Astrocyte (in vitro differentiated cells and primary cell): ENCODE measurements around the gene ETV4. TPM values are rescaled to one million over a fixed set of nuclear protein-coding genes. Genes with fewer than 3 reads are reported as not detected.

ENCODE experiments used
- DNase-seq: peaks from one replicate; pipeline ENCODE4 v3.0.0-alpha.2; 2010; ENCODE audit warnings: low read depth
- FAIRE-seq: peaks from 2 replicates; lab custom pipeline; 2011; peaks lifted over from hg19 to GRCh38; lab: Jason Lieb, UNC
- H2AFZ ChIP-seq: 2 replicates; pipeline ENCODE4 v1.6.0; 2012; ENCODE audit warnings: low read depth, low read length, inconsistent platforms
- H3K27ac ChIP-seq: 2 replicates; pipeline ENCODE4 v1.5.1; 2011; ENCODE audit warnings: low read depth, low read length, inconsistent platforms
- H3K27me3 ChIP-seq: 2 replicates; pipeline ENCODE4 v1.6.0; 2011; ENCODE audit warnings: low read length, inconsistent platforms; ENCODE audit not compliant: insufficient read depth
- H3K36me3 ChIP-seq: 2 replicates; pipeline ENCODE4 v1.5.1; 2011; ENCODE audit warnings: low read length, inconsistent platforms; ENCODE audit not compliant: insufficient read depth
- H3K4me1 ChIP-seq: 2 replicates; pipeline ENCODE4 v1.5.1; 2011; ENCODE audit warnings: low read length, inconsistent platforms; ENCODE audit not compliant: insufficient read depth
- H3K4me2 ChIP-seq: 2 replicates; pipeline ENCODE4 v1.6.0; 2012; ENCODE audit warnings: low read length, inconsistent platforms
- H3K4me3 ChIP-seq: 2 replicates; pipeline ENCODE4 v1.5.1; 2011; ENCODE audit warnings: low read depth, mild to moderate bottlenecking, low read length, inconsistent platforms; ENCODE audit not compliant: insufficient read depth
- H3K79me2 ChIP-seq: 2 replicates; pipeline ENCODE4 v1.6.0; 2012; ENCODE audit warnings: mild to moderate bottlenecking, low read length, inconsistent platforms; ENCODE audit not compliant: insufficient read depth
- H3K9ac ChIP-seq: 2 replicates; pipeline ENCODE4 v1.6.0; 2012; ENCODE audit warnings: mild to moderate bottlenecking, low read length, inconsistent platforms
- H3K9me3 ChIP-seq: 2 replicates; pipeline ENCODE4 v1.5.1; 2012; ENCODE audit warnings: low read depth, mild to moderate bottlenecking, low read length, inconsistent platforms; ENCODE audit not compliant: insufficient read depth
- H4K20me1 ChIP-seq: 2 replicates; pipeline ENCODE4 v1.6.0; 2012; ENCODE audit warnings: low read length, inconsistent platforms; ENCODE audit not compliant: insufficient read depth
- H3K27ac Mint-ChIP-seq: one replicate; pipeline ENCODE4 v1.8.0; 2021; ENCODE audit warnings: mild to moderate bottlenecking, mixed read lengths; ENCODE audit not compliant: unreplicated experiment
- H3K27me3 Mint-ChIP-seq: one replicate; pipeline ENCODE4 v1.8.0; 2021; ENCODE audit warnings: low read depth, mixed read lengths; ENCODE audit not compliant: unreplicated experiment
- H3K36me3 Mint-ChIP-seq: one replicate; pipeline ENCODE4 v1.8.0; 2021; ENCODE audit warnings: low read depth, mixed read lengths; ENCODE audit not compliant: unreplicated experiment
- H3K4me1 Mint-ChIP-seq: one replicate; pipeline ENCODE4 v1.8.0; 2021; ENCODE audit warnings: low read depth, mixed read lengths; ENCODE audit not compliant: unreplicated experiment
- H3K4me3 Mint-ChIP-seq: one replicate; pipeline ENCODE4 v1.8.0; 2021; ENCODE audit warnings: mild to moderate bottlenecking, moderate library complexity, mixed read lengths; ENCODE audit not compliant: unreplicated experiment
- H3K9me3 Mint-ChIP-seq: one replicate; pipeline ENCODE4 v1.8.0; 2021; ENCODE audit warnings: mild to moderate bottlenecking, mixed read lengths; ENCODE audit not compliant: unreplicated experiment
- EZH2 ChIP-seq: IDR thresholded peaks from 2 replicates; pipeline ENCODE4 v1.6.1; 2012; ENCODE audit warnings: mild to moderate bottlenecking, low read length, inconsistent platforms; ENCODE audit not compliant: insufficient read depth
- total RNA-seq: library from RNA; stranded (reverse); gene quantifications from 2 replicates; pipeline ENCODE4 v1.2.1, GENCODE V29; 2021
- TF ChIP-seq, protein P1 (sequence below): IDR thresholded peaks from 2 replicates; pipeline ENCODE4 v1.5.1; 2011; ENCODE audit warnings: low read depth, mild to moderate bottlenecking, inconsistent platforms, low read length, moderate library complexity; ENCODE audit not compliant: insufficient read depth

The ETV4 gene
- total RNA-seq, 1 donor from 2014 or later = 11.4 TPM

DNA sequence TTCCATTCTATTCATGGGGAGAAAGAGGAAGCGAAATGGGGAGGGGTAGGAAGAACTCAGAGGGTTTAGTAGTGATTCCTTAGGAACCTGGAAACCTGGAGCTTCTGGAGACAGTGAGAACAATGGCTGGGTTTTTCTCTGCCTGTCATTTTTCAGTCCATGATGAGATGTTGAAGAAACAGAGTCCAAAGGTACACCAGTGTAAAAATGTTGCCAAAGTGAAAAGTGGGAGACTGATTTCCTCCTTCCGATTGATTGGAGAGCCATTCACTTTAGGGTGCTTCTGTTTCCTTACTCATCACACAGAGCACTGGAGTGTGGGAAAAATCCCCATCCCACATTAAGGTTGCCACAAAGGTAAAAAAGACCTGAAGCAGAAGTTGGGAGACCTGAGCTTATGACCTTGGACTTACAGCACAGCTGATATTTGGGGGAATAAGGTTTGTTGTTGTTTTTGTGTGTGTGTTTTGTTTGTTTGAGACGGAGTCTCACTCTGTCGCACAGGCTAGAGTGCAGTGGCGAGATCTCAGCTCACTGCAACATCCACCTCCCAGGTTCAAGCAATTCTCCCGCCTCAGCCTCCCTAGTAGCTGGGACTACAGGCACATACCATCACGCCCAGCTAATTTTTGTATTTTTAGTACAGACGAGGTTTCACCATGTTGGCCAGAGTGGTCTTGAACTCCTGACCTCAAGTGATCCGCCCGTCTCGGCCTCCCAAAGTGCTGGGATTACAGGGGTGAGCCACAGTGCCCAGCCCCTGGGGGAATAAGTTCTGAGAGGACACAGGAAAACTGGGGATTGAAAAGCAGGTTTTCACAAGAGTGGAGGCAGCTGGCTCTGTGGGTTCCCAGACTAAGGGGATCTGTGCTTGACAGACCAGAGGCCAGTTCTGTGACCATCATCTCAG lies 63.8 kb downstream of the ETV4 start:
- H3K9ac ChIP-seq = no peak overlapping the region
- DNase-seq = no peak
- H3K4me1 ChIP-seq = peaks cover 12% of the 10 kb centered on the region
- H3K4me3 ChIP-seq = no peak overlapping the region
- no peaks in the 10 kb centered on the region for H3K36me3 Mint-ChIP-seq
- no peaks in the 10 kb centered on the region for H3K9me3 ChIP-seq
- peak overlapping the region; percentile 95 for H3K27ac Mint-ChIP-seq
- no peak for FAIRE-seq
- no peak overlapping the region for H3K4me2 ChIP-seq
- peaks cover 35% of the 10 kb centered on the region for H3K79me2 ChIP-seq
- TF ChIP-seq, protein P1, sequence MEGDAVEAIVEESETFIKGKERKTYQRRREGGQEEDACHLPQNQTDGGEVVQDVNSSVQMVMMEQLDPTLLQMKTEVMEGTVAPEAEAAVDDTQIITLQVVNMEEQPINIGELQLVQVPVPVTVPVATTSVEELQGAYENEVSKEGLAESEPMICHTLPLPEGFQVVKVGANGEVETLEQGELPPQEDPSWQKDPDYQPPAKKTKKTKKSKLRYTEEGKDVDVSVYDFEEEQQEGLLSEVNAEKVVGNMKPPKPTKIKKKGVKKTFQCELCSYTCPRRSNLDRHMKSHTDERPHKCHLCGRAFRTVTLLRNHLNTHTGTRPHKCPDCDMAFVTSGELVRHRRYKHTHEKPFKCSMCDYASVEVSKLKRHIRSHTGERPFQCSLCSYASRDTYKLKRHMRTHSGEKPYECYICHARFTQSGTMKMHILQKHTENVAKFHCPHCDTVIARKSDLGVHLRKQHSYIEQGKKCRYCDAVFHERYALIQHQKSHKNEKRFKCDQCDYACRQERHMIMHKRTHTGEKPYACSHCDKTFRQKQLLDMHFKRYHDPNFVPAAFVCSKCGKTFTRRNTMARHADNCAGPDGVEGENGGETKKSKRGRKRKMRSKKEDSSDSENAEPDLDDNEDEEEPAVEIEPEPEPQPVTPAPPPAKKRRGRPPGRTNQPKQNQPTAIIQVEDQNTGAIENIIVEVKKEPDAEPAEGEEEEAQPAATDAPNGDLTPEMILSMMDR = no peak
- no peak for TF ChIP-seq EZH2
- peaks cover 1% of the 10 kb centered on the region for H3K9me3 Mint-ChIP-seq
- peaks cover 12% of the 10 kb centered on the region for H3K4me1 Mint-ChIP-seq
- no peak overlapping the region for H3K27ac ChIP-seq
- H3K36me3 ChIP-seq = no peaks in the 10 kb centered on the region
- H4K20me1 ChIP-seq = peaks cover 13% of the 10 kb centered on the region
- no peaks in the 10 kb centered on the region for H3K27me3 Mint-ChIP-seq
- H3K4me3 Mint-ChIP-seq = no peak overlapping the region
- H2AFZ ChIP-seq = peak overlapping the region; percentile 30
- H3K27me3 ChIP-seq = no peaks in the 10 kb centered on the region

DNA sequence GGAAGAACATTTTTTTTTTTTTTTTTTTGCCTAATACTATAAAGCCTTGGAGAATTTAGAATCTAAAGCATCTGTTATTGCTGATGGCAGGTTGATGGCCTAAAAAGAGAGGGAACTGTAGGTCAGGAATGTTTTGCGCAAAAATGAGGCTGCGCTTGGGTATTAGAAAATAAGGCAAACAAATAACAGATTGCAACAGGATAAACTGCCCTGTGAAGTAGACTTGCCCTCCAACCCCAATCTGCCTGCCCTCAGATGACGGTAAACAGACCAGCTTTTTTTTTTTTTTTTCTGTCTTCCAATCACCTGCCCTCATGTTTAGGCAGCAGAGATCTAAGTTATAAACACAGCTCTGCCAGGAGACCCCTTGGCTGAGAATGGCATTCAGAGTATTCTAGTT lies 66.2 kb downstream of the ETV4 start:
- FAIRE-seq (no peak), DNase-seq (no peak)
- no peaks in the 10 kb centered on the region for H3K36me3 Mint-ChIP-seq
- no peak overlapping the region for H3K9ac ChIP-seq
- no peak overlapping the region for H3K4me3 ChIP-seq
- peaks cover 4% of the 10 kb centered on the region for H3K4me1 Mint-ChIP-seq
- H2AFZ ChIP-seq = no peak overlapping the region
- no peaks in the 10 kb centered on the region for H3K36me3 ChIP-seq
- peaks cover 4% of the 10 kb centered on the region for H3K27me3 Mint-ChIP-seq
- H3K4me3 Mint-ChIP-seq = no peak overlapping the region
- H3K27ac ChIP-seq = no peak overlapping the region
- peaks cover 11% of the 10 kb centered on the region for H3K79me2 ChIP-seq
- no peaks in the 10 kb centered on the region for H3K9me3 ChIP-seq
- H3K4me1 ChIP-seq = peaks cover 6% of the 10 kb centered on the region
- peaks cover 1% of the 10 kb centered on the region for H3K9me3 Mint-ChIP-seq
- H4K20me1 ChIP-seq = peaks cover 3% of the 10 kb centered on the region
- no peak overlapping the region for H3K4me2 ChIP-seq
- H3K27me3 ChIP-seq = no peaks in the 10 kb centered on the region
- TF ChIP-seq, protein P1 = no peak
- TF ChIP-seq EZH2 = no peak
- H3K27ac Mint-ChIP-seq = no peak overlapping the region

Other genes with a start within 250 kb of the ETV4 start
- 19.7 and 26.3 TPM in 2 replicates for gene ARL4D, start 147.3 kb downstream of the ETV4 start, total RNA-seq
- gene DHX8, start 62.4 kb downstream of the ETV4 start, total RNA-seq = 48.5 and 61.1 TPM in 2 replicates
- gene MEOX1, start 115.6 kb upstream of the ETV4 start, total RNA-seq = not detected in 2 replicates
- gene SOST, start 212.5 kb upstream of the ETV4 start, total RNA-seq = not detected in 2 replicates
- gene DUSP3, start 232.6 kb upstream of the ETV4 start, total RNA-seq = 63.3 and 71.6 TPM in 2 replicates
- 0.16 TPM in 1 of 2 replicates, not detected in the other for gene CFAP97D1, start 234.1 kb upstream of the ETV4 start, total RNA-seq